Stimulated activated naive B cell treated with anti-CD40 and anti-IgM and Interleukin-4, amounts not matched to agents 10 μg/mL and 1 μg/mL and 100 μg/mL, for 72 hours (primary cell): Measurements from ENCODE around the gene SUPT20H.
"Not testable (repeated sequence)": the region's sequence is repeated elsewhere in the genome, so short reads cannot be mapped to it uniquely, and the experiment has no call there.

ENCODE experiments used
- ATAC-seq, 2 donors: fragments of 150-1000 bp; cut with Tn5 transposase; replicated peaks; 2 replicates each; pipeline ENCODE4 v1.10.0; 2021; ENCODE audit warnings: moderate library complexity in 1 of 2
- DNase-seq: peaks from one replicate; pipeline ENCODE4 v3.0.0; 2021
- H3K27ac Mint-ChIP-seq: one replicate; pipeline ENCODE4 v1.8.0; 2022; ENCODE audit warnings: mild to moderate bottlenecking, mixed read lengths
- H3K27me3 Mint-ChIP-seq, 2 donors: one replicate each; pipeline ENCODE4 v1.8.0; 2022; ENCODE audit warnings: mixed read lengths in 2 of 2
- H3K36me3 Mint-ChIP-seq, 2 donors: one replicate each; pipeline ENCODE4 v1.8.0; 2022; ENCODE audit warnings: mixed read lengths in 2 of 2, mild to moderate bottlenecking in 1 of 2
- H3K4me1 Mint-ChIP-seq, 2 donors: one replicate each; pipeline ENCODE4 v1.8.0; 2022; ENCODE audit warnings: mixed read lengths in 2 of 2, mild to moderate bottlenecking in 1 of 2
- H3K4me3 Mint-ChIP-seq, 2 donors: one replicate each; pipeline ENCODE4 v1.8.0; 2022; ENCODE audit warnings: mild to moderate bottlenecking in 2 of 2, mixed read lengths in 2 of 2, moderate library complexity in 1 of 2
- H3K9me3 Mint-ChIP-seq, 2 donors: one replicate each; pipeline ENCODE4 v1.8.0; 2022; ENCODE audit warnings: mixed read lengths in 2 of 2, mild to moderate bottlenecking in 1 of 2

Gene SUPT20H

DNA sequence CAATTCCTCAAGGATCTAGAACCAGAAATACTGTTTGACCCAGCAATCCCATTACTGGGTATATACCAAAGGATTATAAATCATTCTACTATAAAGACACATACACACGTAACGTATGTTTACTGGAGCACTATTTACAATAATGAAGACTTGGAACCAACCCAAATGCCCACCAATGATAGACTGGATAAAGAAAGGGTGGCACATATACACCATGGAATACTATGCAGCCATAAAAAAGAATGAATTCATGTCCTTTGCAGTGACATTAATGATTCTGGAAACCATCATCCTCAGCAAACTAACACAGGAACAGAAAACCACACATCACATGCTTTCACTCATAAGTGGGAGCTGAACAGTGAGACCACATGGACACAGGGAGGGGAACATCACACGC lies 6.4 kb downstream of the SUPT20H start:
- H3K4me3 Mint-ChIP-seq, H3K27ac Mint-ChIP-seq, H3K9me3 Mint-ChIP-seq, ATAC-seq, H3K27me3 Mint-ChIP-seq, DNase-seq: not testable (repeated sequence)
- H3K4me1 Mint-ChIP-seq: peaks cover 12 to 20% of the 10 kb centered on the region in 2 donors
- peaks cover 27 to 35% of the 10 kb centered on the region in 2 donors for H3K36me3 Mint-ChIP-seq

DNA sequence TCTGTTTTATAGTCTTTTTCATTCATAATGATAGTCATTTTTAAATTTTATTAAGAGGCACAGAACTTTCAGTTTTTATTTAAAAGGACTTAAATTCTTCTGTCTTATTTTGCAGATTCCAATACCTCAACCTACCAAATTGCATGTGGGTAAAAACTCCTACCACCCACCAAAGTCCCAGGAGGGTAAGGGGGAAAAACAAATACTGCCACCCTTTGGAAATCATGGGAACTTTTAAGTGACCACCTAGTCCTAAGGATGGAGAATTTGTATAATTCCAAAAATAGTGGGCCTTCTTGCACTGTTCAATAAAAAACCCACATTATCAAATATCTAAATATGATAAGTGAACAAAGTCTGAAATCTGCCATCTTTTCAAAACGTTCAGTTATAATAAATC lies 9.7 kb downstream of the SUPT20H start:
- ATAC-seq: no peak
- Mint-ChIP-seq H3K4me1 (peaks cover 6 to 11% of the 10 kb centered on the region in 2 donors), H3K27ac (no peak overlapping the region), H3K27me3 (no peaks in the 10 kb centered on the region), H3K9me3 (no peaks in the 10 kb centered on the region), H3K4me3 (no peak overlapping the region), H3K36me3 (peaks cover 19 to 24% of the 10 kb centered on the region in 2 donors)
- no peak for DNase-seq

DNA sequence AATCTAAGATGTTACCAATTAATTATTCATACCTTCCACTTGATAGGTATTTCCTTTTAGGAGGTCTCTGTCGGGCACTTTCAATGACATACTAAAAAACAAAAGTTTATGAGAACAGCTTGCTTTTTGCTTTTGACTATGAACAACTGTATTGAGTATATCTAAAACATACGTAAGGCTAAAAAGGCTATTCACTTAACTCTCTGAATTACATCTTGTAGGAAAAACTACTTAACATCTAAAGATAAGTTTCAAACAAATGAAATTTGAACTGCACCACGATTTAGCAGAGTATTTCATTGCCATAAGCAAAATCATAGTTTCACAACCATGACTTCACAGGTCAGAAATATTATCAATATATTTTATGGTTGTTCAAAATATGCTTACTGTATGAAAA lies 11.6 kb downstream of the SUPT20H start:
- H3K4me3 Mint-ChIP-seq: no peak overlapping the region
- H3K4me1 Mint-ChIP-seq: peaks cover 6 to 11% of the 10 kb centered on the region in 2 donors
- H3K36me3 Mint-ChIP-seq: peaks cover 11 to 17% of the 10 kb centered on the region in 2 donors
- H3K27ac Mint-ChIP-seq: no peak overlapping the region
- no peak for DNase-seq
- no peak for ATAC-seq
- H3K27me3 Mint-ChIP-seq: no peaks in the 10 kb centered on the region
- no peaks in the 10 kb centered on the region for H3K9me3 Mint-ChIP-seq

DNA sequence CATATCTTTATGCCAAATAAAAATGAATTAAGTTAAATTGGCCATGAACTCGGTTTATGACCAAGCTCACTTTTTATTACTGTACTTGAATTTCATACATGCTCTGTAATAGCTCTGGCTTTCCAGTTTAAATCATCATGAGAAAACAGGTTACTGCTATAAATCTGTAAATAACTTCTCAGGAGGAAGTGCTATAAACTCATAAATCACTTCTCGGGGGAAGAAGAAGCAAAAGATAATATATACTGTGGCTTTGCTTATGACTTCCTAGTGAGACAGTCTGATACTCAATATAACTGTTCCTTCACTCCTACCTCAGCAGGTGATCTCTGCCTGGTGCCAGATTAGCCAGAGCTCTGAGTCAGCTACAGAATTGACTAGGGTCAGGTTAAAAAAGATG lies 12.5 kb downstream of the SUPT20H start:
- no peak overlapping the region for H3K27ac Mint-ChIP-seq
- no peak overlapping the region for H3K4me3 Mint-ChIP-seq
- peaks cover 3 to 4% of the 10 kb centered on the region in 2 donors for H3K4me1 Mint-ChIP-seq
- DNase-seq (no peak), ATAC-seq (no peak)
- H3K9me3 Mint-ChIP-seq: no peaks in the 10 kb centered on the region
- peaks cover 10 to 17% of the 10 kb centered on the region in 2 donors for H3K36me3 Mint-ChIP-seq
- no peaks in the 10 kb centered on the region for H3K27me3 Mint-ChIP-seq

DNA sequence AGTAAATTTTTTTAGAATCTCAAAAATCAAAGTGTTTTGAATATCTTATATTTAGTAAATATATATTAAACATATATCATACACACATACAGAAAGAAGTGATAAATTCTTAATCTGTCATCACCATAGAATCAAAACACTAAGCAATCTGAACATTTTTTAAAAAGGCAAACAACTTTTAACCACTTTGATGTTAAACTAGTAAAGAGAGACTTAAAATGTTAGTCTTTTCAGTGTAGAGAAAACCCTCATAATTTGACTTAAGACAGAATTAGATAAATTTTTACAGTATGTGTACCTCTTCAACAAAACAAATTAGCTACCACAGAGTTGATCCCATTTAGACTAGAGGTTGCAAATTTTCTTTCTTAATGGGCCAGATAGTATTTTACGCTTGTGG lies 13.4 kb downstream of the SUPT20H start:
- Mint-ChIP-seq H3K36me3 (peaks cover 15 to 20% of the 10 kb centered on the region in 2 donors), H3K9me3 (no peaks in the 10 kb centered on the region), H3K4me1 (no peaks in the 10 kb centered on the region), H3K27ac (no peak overlapping the region), H3K27me3 (no peaks in the 10 kb centered on the region), H3K4me3 (no peak overlapping the region)
- DNase-seq: no peak
- no peak for ATAC-seq

DNA sequence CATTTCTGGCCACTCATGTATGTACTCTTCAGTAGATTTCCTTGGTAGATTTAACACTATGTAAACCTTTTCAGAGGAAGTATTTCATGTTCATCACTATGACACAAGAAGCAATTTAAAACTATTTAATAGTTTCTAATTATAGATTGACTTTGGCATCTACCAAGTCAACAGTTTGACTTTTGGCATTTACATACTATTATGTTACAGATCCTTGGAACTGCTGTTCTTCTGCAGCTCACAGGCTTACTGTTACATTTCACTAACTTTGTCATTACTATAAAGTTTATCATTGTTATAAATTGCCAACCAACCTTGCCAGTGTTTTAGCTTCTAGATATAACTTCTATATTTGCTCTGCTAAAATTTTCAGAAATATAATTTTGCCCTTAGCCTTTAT lies 18.7 kb downstream of the SUPT20H start:
- no peak overlapping the region for H3K4me3 Mint-ChIP-seq
- H3K36me3 Mint-ChIP-seq: peaks cover 21 to 32% of the 10 kb centered on the region in 2 donors
- DNase-seq (no peak), ATAC-seq (no peak)
- H3K27ac Mint-ChIP-seq: no peak overlapping the region
- no peaks in the 10 kb centered on the region for H3K4me1 Mint-ChIP-seq
- H3K27me3 Mint-ChIP-seq: no peaks in the 10 kb centered on the region
- no peaks in the 10 kb centered on the region for H3K9me3 Mint-ChIP-seq

DNA sequence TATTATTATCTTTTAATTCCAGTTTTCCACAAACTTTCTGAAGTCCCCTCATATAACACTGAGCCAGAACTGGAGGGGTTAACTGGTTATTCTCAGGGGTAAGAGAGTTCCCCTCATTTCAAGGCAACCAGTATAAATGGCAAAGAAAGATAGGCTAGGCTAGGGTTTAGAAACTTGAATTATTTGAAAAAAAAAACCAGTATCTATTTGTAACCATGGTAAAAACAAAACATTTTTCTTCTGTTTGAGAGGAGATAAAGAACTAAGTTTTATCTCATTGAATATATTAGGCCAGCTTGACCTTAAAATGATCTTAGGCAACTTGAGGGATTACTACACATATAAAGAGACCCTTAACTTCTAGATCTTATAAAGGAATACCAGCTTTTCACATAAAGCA lies 19.6 kb downstream of the SUPT20H start:
- no peak for DNase-seq
- Mint-ChIP-seq H3K9me3 (no peaks in the 10 kb centered on the region), H3K36me3 (peaks cover 26 to 35% of the 10 kb centered on the region in 2 donors), H3K4me1 (no peaks in the 10 kb centered on the region), H3K27me3 (no peaks in the 10 kb centered on the region), H3K27ac (no peak overlapping the region), H3K4me3 (no peak overlapping the region)
- ATAC-seq: no peak

DNA sequence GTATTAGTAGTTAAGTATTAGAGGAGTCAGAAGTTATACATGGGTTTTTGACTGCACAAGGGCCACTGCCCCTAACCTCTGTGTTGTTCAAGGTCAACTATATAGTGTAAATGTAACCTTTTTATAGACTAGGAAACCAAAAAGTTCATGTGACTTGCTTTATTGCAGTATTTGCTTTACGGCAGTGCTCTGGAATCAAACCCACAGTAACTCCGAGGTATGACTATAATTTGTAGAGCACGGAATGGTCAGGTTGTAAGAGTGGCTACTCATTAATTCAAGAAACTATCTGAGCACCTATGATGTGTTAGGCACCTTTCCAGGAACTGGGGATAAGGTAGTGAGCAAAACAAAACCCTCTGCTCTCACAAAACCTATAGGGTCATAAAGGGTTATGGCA lies 22.2 kb downstream of the SUPT20H start:
- Mint-ChIP-seq H3K9me3 (no peaks in the 10 kb centered on the region), H3K27me3 (no peaks in the 10 kb centered on the region), H3K4me1 (no peaks in the 10 kb centered on the region), H3K27ac (no peak overlapping the region), H3K36me3 (peaks cover 27 to 37% of the 10 kb centered on the region in 2 donors), H3K4me3 (no peak overlapping the region)
- no peak for ATAC-seq
- DNase-seq: no peak

DNA sequence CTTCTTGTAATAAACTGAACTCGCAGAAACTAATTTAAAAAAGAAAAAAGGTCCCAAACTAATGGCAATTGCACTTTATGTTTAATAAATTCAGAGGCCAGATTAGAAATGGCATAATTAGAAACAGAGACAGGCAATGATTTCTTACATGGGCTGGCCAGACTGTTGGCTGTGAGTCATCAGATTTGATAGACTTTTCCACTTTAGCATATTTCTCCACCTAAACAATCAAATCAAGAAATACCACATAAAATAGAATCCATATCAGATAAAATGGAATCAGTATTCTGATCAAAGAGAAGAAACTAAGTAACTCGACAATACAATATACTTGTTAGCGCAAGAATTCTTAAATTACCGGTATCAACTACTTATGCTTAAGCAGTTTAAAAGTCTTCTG lies 29.9 kb downstream of the SUPT20H start:
- Mint-ChIP-seq H3K4me1 (no peaks in the 10 kb centered on the region), H3K9me3 (no peaks in the 10 kb centered on the region), H3K27ac (no peak overlapping the region), H3K36me3 (peaks cover 17 to 20% of the 10 kb centered on the region in 2 donors), H3K27me3 (no peaks in the 10 kb centered on the region), H3K4me3 (no peak overlapping the region)
- ATAC-seq (no peak), DNase-seq (no peak)

DNA sequence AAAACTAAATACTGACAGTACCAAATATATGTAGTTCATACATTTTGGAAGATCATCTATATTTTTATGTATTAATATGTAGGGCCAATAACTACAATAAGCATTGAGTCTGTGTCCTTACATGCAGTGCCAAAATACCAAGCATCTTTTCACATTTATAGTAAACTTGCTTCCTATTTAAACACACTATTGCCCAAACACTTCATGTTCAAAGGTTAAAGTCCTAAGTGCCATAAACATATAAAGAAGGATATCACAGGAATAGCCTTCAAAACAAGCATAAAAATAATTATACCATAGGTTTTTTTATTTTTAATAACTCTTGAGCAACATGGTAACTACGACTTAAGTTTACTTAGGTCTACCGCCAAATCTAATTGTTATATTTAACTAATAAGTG lies 31.8 kb downstream of the SUPT20H start:
- no peak for DNase-seq
- Mint-ChIP-seq H3K4me1 (no peaks in the 10 kb centered on the region), H3K27me3 (no peaks in the 10 kb centered on the region), H3K27ac (no peak overlapping the region), H3K4me3 (no peak overlapping the region), H3K9me3 (no peaks in the 10 kb centered on the region), H3K36me3 (peaks cover 18 to 23% of the 10 kb centered on the region in 2 donors)
- no peak for ATAC-seq

DNA sequence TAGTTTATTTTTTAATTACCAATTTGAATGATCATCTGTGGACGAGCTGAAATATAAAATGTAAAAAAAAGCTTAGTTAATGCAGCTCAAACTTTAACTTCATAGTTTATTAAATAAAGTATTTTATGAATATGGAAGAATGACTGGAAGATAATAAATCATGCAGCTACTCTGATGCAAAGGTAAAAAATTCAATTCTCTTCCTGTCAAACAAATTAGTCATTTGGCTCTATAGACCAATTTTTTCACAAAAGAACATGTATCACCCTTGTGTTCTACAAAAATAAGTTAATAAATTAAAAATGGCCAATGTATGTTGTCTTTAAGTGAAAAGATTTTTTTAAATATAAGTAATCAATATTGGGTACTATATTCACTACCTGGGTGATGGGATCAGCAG lies 32.7 kb downstream of the SUPT20H start:
- Mint-ChIP-seq H3K27me3 (no peaks in the 10 kb centered on the region), H3K9me3 (no peaks in the 10 kb centered on the region), H3K4me3 (no peak overlapping the region), H3K4me1 (no peaks in the 10 kb centered on the region), H3K27ac (no peak overlapping the region), H3K36me3 (peaks cover 15 to 20% of the 10 kb centered on the region in 2 donors)
- DNase-seq: no peak
- no peak for ATAC-seq

DNA sequence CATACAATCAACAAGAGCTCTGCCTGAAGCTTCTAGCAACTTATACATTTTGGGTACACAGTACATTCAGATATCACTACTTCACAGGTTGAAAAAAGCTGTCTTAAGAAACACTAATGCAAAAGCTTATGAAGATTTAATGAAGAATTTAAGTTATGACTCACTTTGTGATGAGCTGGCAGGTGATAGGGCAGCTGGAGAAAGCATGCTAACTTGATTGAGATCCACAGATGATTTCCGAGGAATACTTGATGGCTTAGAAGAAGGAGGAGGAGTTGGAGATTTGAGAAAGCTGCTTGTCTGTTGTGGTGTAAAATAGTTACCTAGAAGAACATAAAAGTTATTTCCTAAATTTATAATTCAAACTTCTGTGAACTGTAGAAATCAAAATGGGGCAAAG lies 35.6 kb downstream of the SUPT20H start:
- no peak for ATAC-seq
- no peaks in the 10 kb centered on the region for H3K4me1 Mint-ChIP-seq
- DNase-seq: no peak
- no peaks in the 10 kb centered on the region for H3K9me3 Mint-ChIP-seq
- peaks cover 13 to 19% of the 10 kb centered on the region in 2 donors for H3K36me3 Mint-ChIP-seq
- H3K4me3 Mint-ChIP-seq: no peak overlapping the region
- H3K27me3 Mint-ChIP-seq: no peaks in the 10 kb centered on the region
- no peak overlapping the region for H3K27ac Mint-ChIP-seq

DNA sequence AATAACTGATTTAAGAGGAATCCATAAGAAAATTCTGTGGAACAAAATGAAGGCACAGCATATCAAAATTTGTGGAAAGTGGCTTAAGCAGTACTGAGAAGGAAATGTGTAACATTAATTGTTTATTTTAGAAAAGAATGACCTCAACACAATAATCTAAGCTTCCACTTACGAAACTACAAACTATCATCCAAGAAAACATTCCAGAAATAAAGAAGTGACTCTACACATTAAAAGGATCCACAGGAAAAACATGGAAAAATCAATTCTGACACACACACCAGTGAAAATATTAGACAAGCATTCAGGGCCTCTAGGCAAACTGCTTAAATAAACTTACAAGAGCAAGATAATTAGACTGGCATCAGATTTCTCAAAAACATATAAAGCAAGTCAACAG lies 44.9 kb downstream of the SUPT20H start:
- DNase-seq: no peak
- Mint-ChIP-seq H3K36me3 (peaks cover 26 to 45% of the 10 kb centered on the region in 2 donors), H3K27me3 (no peaks in the 10 kb centered on the region)

DNA sequence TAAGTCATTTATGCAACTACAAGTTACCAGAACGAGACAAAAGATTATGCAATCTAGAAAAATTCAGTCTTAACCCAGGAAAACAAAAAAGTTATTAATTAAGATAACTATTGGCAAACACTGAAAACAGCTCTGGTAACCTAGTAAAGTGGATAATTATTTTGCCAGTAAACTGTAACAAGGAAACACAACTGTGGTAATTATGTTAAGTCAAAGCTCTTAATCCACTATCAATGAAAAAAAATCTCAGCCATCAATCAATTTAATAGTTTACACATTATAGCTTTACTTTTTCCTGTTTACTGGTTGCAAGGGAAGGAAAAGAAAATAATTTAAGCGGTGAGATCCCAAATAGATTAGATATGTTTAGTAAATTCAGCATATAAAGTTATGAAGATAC lies 47.7 kb downstream of the SUPT20H start:
- H3K27ac Mint-ChIP-seq: no peak overlapping the region
- no peak overlapping the region for H3K4me3 Mint-ChIP-seq
- no peaks in the 10 kb centered on the region for H3K27me3 Mint-ChIP-seq
- no peaks in the 10 kb centered on the region for H3K9me3 Mint-ChIP-seq
- H3K36me3 Mint-ChIP-seq: peaks cover 29 to 50% of the 10 kb centered on the region in 2 donors
- ATAC-seq: no peak
- H3K4me1 Mint-ChIP-seq: peaks cover 0 to 4% of the 10 kb centered on the region in 2 donors
- DNase-seq: no peak

More for the DNA sequence above, 44.9 kb downstream of the SUPT20H start:
- H3K27ac Mint-ChIP-seq: no peak overlapping the region
- H3K4me3 Mint-ChIP-seq: no peak overlapping the region
- ATAC-seq: no peak
- no peaks in the 10 kb centered on the region for H3K9me3 Mint-ChIP-seq
- H3K4me1 Mint-ChIP-seq: no peaks in the 10 kb centered on the region

DNA sequence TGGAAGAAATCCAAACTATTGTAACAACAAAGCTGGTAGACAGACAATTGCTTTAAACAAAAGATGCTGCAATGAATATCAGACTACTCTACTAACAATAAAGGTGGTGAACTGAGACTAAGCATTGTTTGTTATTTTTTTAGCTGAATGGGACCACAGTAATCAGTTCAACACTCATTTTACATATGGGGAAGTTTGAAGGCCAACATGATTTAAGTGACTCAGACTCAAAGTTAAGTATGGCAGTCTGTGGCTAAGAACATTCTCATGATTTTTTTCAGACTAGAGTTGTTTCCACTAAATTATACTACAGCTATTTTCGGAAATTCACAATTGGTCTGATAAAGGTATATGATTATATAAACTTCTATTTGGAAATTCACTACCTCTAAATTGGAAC lies 48.5 kb downstream of the SUPT20H start:
- peak in 1 of 2 donors; percentile 36 for ATAC-seq
- Mint-ChIP-seq H3K27me3 (no peaks in the 10 kb centered on the region), H3K9me3 (no peaks in the 10 kb centered on the region), H3K27ac (no peak overlapping the region), H3K4me1 (peaks cover 0 to 4% of the 10 kb centered on the region in 2 donors), H3K36me3 (peaks cover 28 to 45% of the 10 kb centered on the region in 2 donors), H3K4me3 (no peak overlapping the region)
- no peak for DNase-seq

DNA sequence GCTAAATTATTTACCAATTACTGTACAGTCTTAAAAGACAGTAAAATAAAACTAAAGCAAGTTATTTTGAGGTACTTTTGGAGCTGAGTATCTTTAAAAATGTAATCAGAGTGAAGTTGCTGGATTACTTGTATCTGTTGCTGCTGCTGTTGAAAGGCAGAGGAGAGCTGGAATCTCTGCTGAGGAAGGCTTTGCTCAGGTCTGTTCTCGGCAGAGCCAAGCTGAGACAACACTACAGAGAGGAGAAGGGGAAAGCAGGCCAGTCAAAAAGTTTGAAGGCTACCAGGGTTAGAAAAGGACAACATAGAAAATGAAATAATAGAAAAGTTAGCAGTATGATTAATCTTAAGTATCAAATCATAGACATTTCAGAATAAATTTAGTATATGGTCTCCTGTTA lies 49.1 kb downstream of the SUPT20H start:
- Mint-ChIP-seq H3K4me3 (no peak overlapping the region), H3K27me3 (no peaks in the 10 kb centered on the region), H3K27ac (peak overlapping the region; percentile 37), H3K9me3 (no peaks in the 10 kb centered on the region), H3K4me1 (peaks cover 0 to 4% of the 10 kb centered on the region in 2 donors), H3K36me3 (peaks cover 25 to 43% of the 10 kb centered on the region in 2 donors)
- ATAC-seq: no peak
- no peak for DNase-seq
